PFSK-1 (cell line): ENCODE measurements around the gene APOL1.

Source experiments
- POLR2AphosphoS5 ChIP-seq: IDR thresholded peaks from 2 replicates; pipeline ENCODE4 v1.6.1; 2012; ENCODE audit warnings: low read depth, mild to moderate bottlenecking, control low read depth, low read length, moderate library complexity
- TAF1 ChIP-seq: IDR thresholded peaks from 2 replicates; pipeline ENCODE4 v1.6.1; 2012; ENCODE audit warnings: low read length, control low read depth, borderline replicate concordance; ENCODE audit not compliant: insufficient read depth

DNA sequence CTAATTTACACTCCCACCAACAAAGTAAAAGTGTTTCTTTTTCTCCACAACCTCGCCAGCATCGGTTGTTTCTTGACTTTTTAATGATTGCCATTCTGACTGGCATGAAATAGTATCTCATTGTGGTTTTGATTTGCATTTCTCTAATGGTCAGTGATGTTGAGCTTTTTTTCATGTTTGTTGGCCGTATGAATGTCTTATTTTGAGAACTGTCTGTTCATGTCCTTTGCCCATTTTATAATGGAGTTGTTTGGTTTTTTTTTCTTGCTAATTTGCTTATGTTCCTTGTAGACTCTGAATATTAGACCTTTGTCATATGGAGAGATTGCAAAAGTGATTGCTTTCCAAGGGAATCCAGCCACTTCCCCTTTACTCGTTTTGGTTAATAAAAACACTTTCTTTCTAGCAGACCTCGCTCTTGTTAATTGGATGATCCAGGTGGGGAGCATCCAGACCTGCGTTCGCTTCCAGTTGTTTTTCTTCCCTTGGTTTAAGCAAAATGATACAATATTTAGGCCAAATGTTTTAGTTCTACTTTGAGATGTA, 34.2 kb upstream of the APOL1 start:
- TF ChIP-seq TAF1 (no peak), POLR2AphosphoS5 (no peak)
